Measurements from ENCODE around the gene TENM3. TPM values are rescaled to one million over a fixed set of nuclear protein-coding genes. Genes with fewer than 3 reads are reported as not detected.

The TENM3 gene
- total and polyA plus RNA-seq, 2 donors (not counting 3 experiments of a cell fraction or from before 2014, with no cell fraction given) = 3.2 to 6.2 TPM

- no peak for TF ChIP-seq POLR2A (IDR thresholded peaks at IDR 0.05; ENCODE audit: low read depth, low read length)
- TF ChIP-seq FOS (IDR thresholded peaks at IDR 0.05; ENCODE audit: borderline replicate concordance, insufficient read depth, low read length) = no peak
- no peak for TF ChIP-seq JUN (IDR thresholded peaks at IDR 0.05; ENCODE audit: borderline replicate concordance, insufficient read depth, insufficient read length, low read depth)
- no peak for TF ChIP-seq MAX (IDR thresholded peaks at IDR 0.05; ENCODE audit: insufficient read depth, insufficient read length)
- TF ChIP-seq EZH2 (IDR thresholded peaks at IDR 0.05; ENCODE audit: borderline replicate concordance, low read depth, low read length, severe bottlenecking) = no peak
- no peak for TF ChIP-seq GATA2 (IDR thresholded peaks at IDR 0.05; ENCODE audit: insufficient read depth, insufficient read length, low read depth, low read length)
- no peak for TF ChIP-seq CTCF (IDR thresholded peaks at IDR 0.05; ENCODE audit: extremely low read depth in 1 of 2, insufficient read depth in 1 of 2, low read depth in 1 of 2, low read length in 2 of 2)
- TF ChIP-seq POLR2AphosphoS5 (IDR thresholded peaks at IDR 0.05; ENCODE audit: insufficient read depth, low read depth, low read length) = no peak
- TF ChIP-seq MYC (IDR thresholded peaks at IDR 0.05; ENCODE audit: low read depth, low read length) = no peak
- Histone ChIP-seq H2AFZ (ENCODE audit: low read depth, low read length) (peak overlapping the region; percentile 58), H3K4me2 (ENCODE audit: insufficient read depth, low read length) (peak overlapping the region; percentile 30), H3K27ac (ENCODE audit: insufficient read depth, low read depth, low read length) (no peak overlapping the region), H3K9me1 (replicated peaks; ENCODE audit: control insufficient read depth, extremely low read depth, insufficient read depth, low read length) (no peaks in the 10 kb centered on the region), H3K27me3 (ENCODE audit: control insufficient read depth in 2 of 2, insufficient read depth in 2 of 2, low read length in 2 of 2) (no peaks in the 10 kb centered on the region), H3K9ac (replicated peaks; ENCODE audit: extremely low read depth, insufficient read depth, low read length) (no peak overlapping the region), H3K9me3 (replicated peaks; ENCODE audit: control insufficient read depth, insufficient read depth, low read length) (no peaks in the 10 kb centered on the region), H3K36me3 (ENCODE audit: control insufficient read depth in 2 of 2, extremely low read depth in 1 of 2, insufficient read depth in 2 of 2, low read length in 2 of 2) (no peaks in the 10 kb centered on the region), H3K79me2 (ENCODE audit: control insufficient read depth, insufficient read depth, low read length) (no peaks in the 10 kb centered on the region), H3K4me3 (replicated peaks in 1 of 3; ENCODE audit: insufficient read depth in 1 of 3, low read depth in 1 of 3, low read length in 3 of 3) (no peak overlapping the region), H4K20me1 (replicated peaks; ENCODE audit: control insufficient read depth, extremely low read depth, insufficient read depth, low read length) (no peaks in the 10 kb centered on the region), H3K4me1 (ENCODE audit: control insufficient read depth, extremely low read depth, insufficient read depth, low read length) (peaks cover 5% of the 10 kb centered on the region)
- intact Hi-C loops (cut with micrococcal nuclease) = no loop called here
- FAIRE-seq = peak; percentile 65
- ChIA-PET CTCF (interaction anchor here (0.6 to 2.0 kb wide), 3 partner anchors 12 to 16 kb away, joined by 3 to 9 read pairs (median 4); no protein-coding TSS in a partner anchor), POLR2A (no interaction called here)
- dilution Hi-C loops (cut with MboI; ENCODE audit: extremely low pct_ligation_motif_present, low sequenced_read_pairs) = no loop called here
- no TSS peak for BruUV-seq (replicated peaks)
- DNase-seq (ENCODE audit: low read depth, low spot score) = peak; percentile 41
Observed at GRCh38 chr4:182764137-182764536, 520.9 kb downstream of the TENM3 start.
